Right lobe of liver (tissue), 6 donors: Measurements from ENCODE around the gene CFAP61. TPM values are rescaled to one million over a fixed set of nuclear protein-coding genes. Genes with fewer than 3 reads are reported as not detected.

Experiments used
- ATAC-seq, 4 donors: fragments of 200-7000 bp; cut with Tn5 transposase; one replicate each; pipeline ENCODE4 v1.9.1; 2020; ENCODE audit warnings: mild to moderate bottlenecking in 4 of 4, moderate library complexity in 4 of 4
- DNase-seq, 3 donors: peaks; one replicate each; pipeline ENCODE4 v3.0.0-alpha.2; 2020
- H3K27ac ChIP-seq, 3 donors: fragments of 200-600 bp; one replicate each; pipeline ENCODE4 v1.8.0; 2022
- H3K27me3 ChIP-seq, 2 donors: fragments of 200-600 bp; one replicate each; pipeline ENCODE4 v1.8.0; 2022
- H3K36me3 ChIP-seq, 4 donors: fragments of 200-600 bp; sonication (generic) in 1 of 4; one replicate each; pipeline versions ENCODE4 v1.5.1 to v1.8.0; 2017 to 2022; ENCODE audit warnings: control low read depth in 1 of 4
- H3K4me1 ChIP-seq, 4 donors: fragments of 200-600 bp; sonication (generic) in 1 of 4; one replicate each; pipeline versions ENCODE4 v1.5.1 to v1.8.0; 2017 to 2022; ENCODE audit warnings: control low read depth in 1 of 4
- H3K4me3 ChIP-seq, 3 donors: fragments of 200-600 bp; one replicate each; pipeline ENCODE4 v1.8.0; 2022
- H3K9me3 ChIP-seq, 4 donors: fragments of 200-600 bp; sonication (generic) in 1 of 4; one replicate each; pipeline versions ENCODE4 v1.5.1 to v1.8.0; 2017 to 2022; ENCODE audit warnings: control low read depth in 1 of 4
- POLR2A ChIP-seq: fragments of 450-650 bp; IDR thresholded peaks from one replicate; pipeline ENCODE4 v1.6.1; 2017; ENCODE audit warnings: antibody characterized with exemption, mild to moderate bottlenecking
- WGBS: methylation state at CpG from one replicate; pipeline ENCODE4 v1.1.6; 2018; ENCODE audit warnings: low coverage, low lambda C conversion rate; ENCODE audit not compliant: insufficient coverage; ENCODE audit errors: missing lambda C conversion rate; 5-methylcytosine and 5-hydroxymethylcytosine counted together
- intact Hi-C, 2 donors: fragments of 100-400 bp; cut with DNase I; formaldehyde crosslinking; loops; one replicate each; pipeline versions ENCODE4 v1.11.2 to v1.14.1; 2022
- total RNA-seq, 6 experiments: library from RNA; depleted of rRNA in 2 of 6; stranded (reverse); fragments of >200 nt in 2 of 6; fragmentation: NEBNext Ultra II Directional in 3 of 6; extraction: Animal tissue kit (Norgen Biotek cat#: 25700) in 3 of 6; gene quantifications; one replicate each; pipeline versions ENCODE4 v1.1.0 to v1.2.4, GENCODE V29; 2016 to 2023
- TF ChIP-seq, protein P1 (sequence below), 4 donors: fragments of 200-600 bp in 3 of 4; fragments of 450-650 bp in 1 of 4; IDR thresholded peaks; one replicate each; pipeline versions ENCODE4 v1.5.1 to v1.8.0; 2016 to 2022; ENCODE audit warnings: antibody characterized with exemption in 4 of 4, mild to moderate bottlenecking in 2 of 4
- donor health status: DM: no; HTN: yes; CAD: no.
- donor health status: DM: no; HTN: no; CAD: no.
- donor health status: DM: no; HTN: no; CAD: no.
- donor health status: DM: no; HTN: yes; CAD: no.
- donor health status: DM: no; HTN: yes; CAD: no.

CFAP61 gene
- total RNA-seq, 6 experiments from 2014 or later = not detected

DNA sequence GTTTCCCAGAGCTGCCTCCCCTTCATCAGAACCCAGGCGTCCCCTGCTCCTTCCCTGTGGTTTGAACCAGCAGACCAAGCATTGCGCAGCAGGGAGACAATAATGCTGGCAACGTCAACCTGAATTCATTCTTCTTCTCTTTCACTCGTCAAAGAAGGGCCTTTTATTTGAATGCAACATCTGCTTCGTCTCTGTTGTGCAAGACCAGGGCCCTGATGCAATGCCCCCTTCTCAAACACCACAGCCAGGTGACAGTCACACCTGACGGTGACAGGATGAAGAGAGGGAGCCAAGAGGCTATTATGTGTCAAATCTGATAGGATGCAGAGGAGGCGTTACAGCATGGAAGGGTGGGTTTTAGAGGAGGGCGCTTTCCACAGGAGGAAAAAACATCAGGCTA, 323.5 kb downstream of the CFAP61 start:
- no peaks in the 10 kb centered on the region for H3K36me3 ChIP-seq

DNA sequence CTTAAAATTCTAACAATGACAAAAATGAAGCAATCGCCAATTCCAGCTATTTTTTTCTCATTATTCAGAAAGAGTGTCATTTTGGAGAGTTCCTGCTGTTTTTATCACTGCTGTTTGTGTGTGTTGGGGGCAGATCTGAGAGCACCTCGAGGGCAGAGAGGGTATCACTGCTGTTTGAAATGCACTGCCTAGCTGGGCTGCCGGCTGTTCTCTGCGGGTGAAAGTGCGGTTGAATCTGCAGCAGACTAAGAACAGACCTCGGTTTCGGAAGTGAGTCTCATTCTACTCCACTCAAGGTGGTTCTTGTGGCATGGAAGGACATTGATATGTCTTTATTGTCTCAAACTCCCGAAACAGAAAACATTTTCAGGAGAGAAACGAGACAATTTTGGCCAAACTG, 333.9 kb downstream of the CFAP61 start:
- no peak for TF ChIP-seq POLR2A
- TF ChIP-seq, protein P1, sequence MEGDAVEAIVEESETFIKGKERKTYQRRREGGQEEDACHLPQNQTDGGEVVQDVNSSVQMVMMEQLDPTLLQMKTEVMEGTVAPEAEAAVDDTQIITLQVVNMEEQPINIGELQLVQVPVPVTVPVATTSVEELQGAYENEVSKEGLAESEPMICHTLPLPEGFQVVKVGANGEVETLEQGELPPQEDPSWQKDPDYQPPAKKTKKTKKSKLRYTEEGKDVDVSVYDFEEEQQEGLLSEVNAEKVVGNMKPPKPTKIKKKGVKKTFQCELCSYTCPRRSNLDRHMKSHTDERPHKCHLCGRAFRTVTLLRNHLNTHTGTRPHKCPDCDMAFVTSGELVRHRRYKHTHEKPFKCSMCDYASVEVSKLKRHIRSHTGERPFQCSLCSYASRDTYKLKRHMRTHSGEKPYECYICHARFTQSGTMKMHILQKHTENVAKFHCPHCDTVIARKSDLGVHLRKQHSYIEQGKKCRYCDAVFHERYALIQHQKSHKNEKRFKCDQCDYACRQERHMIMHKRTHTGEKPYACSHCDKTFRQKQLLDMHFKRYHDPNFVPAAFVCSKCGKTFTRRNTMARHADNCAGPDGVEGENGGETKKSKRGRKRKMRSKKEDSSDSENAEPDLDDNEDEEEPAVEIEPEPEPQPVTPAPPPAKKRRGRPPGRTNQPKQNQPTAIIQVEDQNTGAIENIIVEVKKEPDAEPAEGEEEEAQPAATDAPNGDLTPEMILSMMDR (IDR thresholded peaks at IDR 0.05) = no peak
- ATAC-seq (no peak), DNase-seq (no peak)
- H3K4me1 ChIP-seq = no peaks in the 10 kb centered on the region
- intact Hi-C loops = no loop called here
- no peak overlapping the region for H3K4me3 ChIP-seq
- H3K9me3 ChIP-seq = no peaks in the 10 kb centered on the region
- no peak overlapping the region for H3K27ac ChIP-seq
- WGBS = 45% methylated on average over 9 of the region's 9 CpGs
- H3K27me3 ChIP-seq = no peaks in the 10 kb centered on the region
- peaks cover 0 to 7% (median 0%) of the 10 kb centered on the region in 4 donors for H3K36me3 ChIP-seq

More for the DNA sequence above, 323.5 kb downstream of the CFAP61 start:
- Histone ChIP-seq H3K4me3 (no peak overlapping the region), H3K9me3 (no peaks in the 10 kb centered on the region), H3K27ac (no peak overlapping the region), H3K27me3 (peaks cover 0 to 2% of the 10 kb centered on the region in 2 donors), H3K4me1 (no peaks in the 10 kb centered on the region)
- intact Hi-C loops = no loop called here
- 34% methylated on average over 8 of the region's 8 CpGs for WGBS
- TF ChIP-seq, protein P1 (IDR thresholded peaks at IDR 0.05) = no peak
- no peak for TF ChIP-seq POLR2A
- no peak for DNase-seq
- no peak for ATAC-seq

DNA sequence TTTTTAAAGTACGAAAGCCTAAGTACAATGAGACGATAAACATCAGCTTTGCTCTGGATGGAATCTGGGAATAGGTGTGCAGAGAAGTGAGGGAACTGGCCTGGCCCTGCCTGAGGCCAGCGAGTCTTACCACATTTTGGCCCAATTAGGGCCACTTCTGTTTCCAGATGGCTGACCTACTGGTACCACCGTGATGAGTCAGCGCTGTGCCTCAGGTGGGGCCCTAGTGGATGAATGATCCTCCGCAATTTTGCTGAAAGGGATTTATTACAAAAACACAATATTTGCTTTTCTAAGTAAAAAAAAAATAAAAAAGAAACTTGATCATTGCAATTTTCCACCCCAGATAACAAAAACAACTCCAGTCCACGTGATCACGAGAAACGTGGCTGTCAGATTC, 338.1 kb downstream of the CFAP61 start:
- Histone ChIP-seq H3K9me3 (no peaks in the 10 kb centered on the region), H3K27ac (no peak overlapping the region), H3K27me3 (no peaks in the 10 kb centered on the region), H3K4me1 (no peaks in the 10 kb centered on the region), H3K4me3 (no peak overlapping the region), H3K36me3 (peaks cover 0 to 28% (median 8%) of the 10 kb centered on the region in 4 donors)
- ATAC-seq = no peak
- WGBS = 89% methylated on average over 8 of the region's 9 CpGs
- intact Hi-C loops = no loop called here
- no peak for TF ChIP-seq POLR2A
- TF ChIP-seq, protein P1 (IDR thresholded peaks at IDR 0.05) = no peak
- DNase-seq = no peak

DNA sequence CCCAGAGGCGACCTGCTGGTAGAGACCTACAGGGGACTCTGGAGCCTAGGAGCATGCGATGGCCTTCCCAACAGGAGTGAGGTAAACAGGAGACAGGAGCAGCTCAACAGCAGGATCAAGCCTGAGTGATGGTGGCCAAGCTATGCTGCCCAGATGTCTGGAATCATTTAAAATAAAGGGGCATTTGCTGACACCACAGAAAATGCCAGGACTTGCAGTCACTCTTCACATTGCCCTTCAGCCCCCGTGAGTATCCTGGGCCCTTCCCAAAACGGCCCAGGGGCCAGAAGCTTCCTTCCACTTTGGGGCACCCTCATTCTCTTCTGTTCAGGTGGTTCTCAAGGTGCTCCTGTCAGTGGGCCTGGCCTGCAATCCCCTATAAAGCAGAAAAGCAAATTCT, 338.8 kb downstream of the CFAP61 start:
- Histone ChIP-seq H3K27ac (no peak overlapping the region), H3K9me3 (no peaks in the 10 kb centered on the region), H3K36me3 (peaks cover 0 to 28% (median 10%) of the 10 kb centered on the region in 4 donors), H3K4me1 (no peaks in the 10 kb centered on the region), H3K4me3 (no peak overlapping the region), H3K27me3 (no peaks in the 10 kb centered on the region)
- intact Hi-C loops = no loop called here
- no peak for TF ChIP-seq POLR2A
- TF ChIP-seq, protein P1 (IDR thresholded peaks at IDR 0.05) = no peak
- WGBS = 100% methylated on average over 1 of the region's 4 CpGs
- no peak for ATAC-seq
- DNase-seq = no peak

DNA sequence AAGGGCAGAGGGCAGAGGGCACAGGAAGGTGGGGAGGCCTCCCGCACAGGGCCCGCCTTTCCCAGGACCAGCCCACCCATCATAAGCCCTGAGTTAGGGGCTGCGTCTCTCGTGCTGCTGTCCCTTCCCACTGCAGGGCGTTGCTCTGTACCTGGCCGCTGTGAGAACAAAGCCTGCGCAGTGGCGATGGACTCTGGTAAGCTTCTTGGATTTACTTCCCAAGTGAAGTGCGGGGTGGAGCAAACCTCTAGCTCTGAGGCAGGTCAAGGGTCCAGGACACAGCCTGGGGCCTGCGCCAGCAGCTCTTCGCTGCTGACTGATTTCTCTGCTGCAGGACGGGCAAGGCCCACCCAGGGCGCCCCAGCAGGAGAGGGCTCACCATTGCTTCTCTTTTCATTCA, 339.4 kb downstream of the CFAP61 start:
- peaks cover 0 to 28% (median 10%) of the 10 kb centered on the region in 4 donors for H3K36me3 ChIP-seq
- no peak overlapping the region for H3K27ac ChIP-seq
- H3K9me3 ChIP-seq = no peaks in the 10 kb centered on the region
- DNase-seq = no peak
- ATAC-seq = peak in 1 of 4 donors; percentile 5
- TF ChIP-seq, protein P1 (IDR thresholded peaks at IDR 0.05) = no peak
- no peak for TF ChIP-seq POLR2A
- intact Hi-C loops = no loop called here
- no peaks in the 10 kb centered on the region for H3K4me1 ChIP-seq
- 79% methylated on average over 7 of the region's 13 CpGs for WGBS
- no peak overlapping the region for H3K4me3 ChIP-seq
- no peaks in the 10 kb centered on the region for H3K27me3 ChIP-seq
